HEK293T (cell line): ENCODE data around the gene CDT1.

Experiments
- ARNT ChIP-seq: fragments of 450-650 bp; IDR thresholded peaks from 2 replicates; pipeline ENCODE4 v1.6.1; 2017; ENCODE audit warnings: mild to moderate bottlenecking
- ELF4 ChIP-seq: fragments of 450-650 bp; IDR thresholded peaks from 2 replicates; pipeline ENCODE4 v1.6.1; 2017; ENCODE audit warnings: antibody characterized with exemption
- FOXK2 ChIP-seq: fragments of 450-650 bp; IDR thresholded peaks from 2 replicates; pipeline ENCODE4 v1.6.1; 2016; ENCODE audit warnings: mild to moderate bottlenecking
- FOXM1 ChIP-seq: fragments of 450-650 bp; IDR thresholded peaks from 2 replicates; pipeline ENCODE4 v1.6.1; 2017; ENCODE audit warnings: mild to moderate bottlenecking, borderline replicate concordance
- L3MBTL2 ChIP-seq: fragments of 450-650 bp; conservative IDR thresholded peaks from 2 replicates; pipeline ENCODE4 v1.6.1; 2016; ENCODE audit warnings: mild to moderate bottlenecking
- NFRKB ChIP-seq: fragments of 450-650 bp; IDR thresholded peaks from 2 replicates; pipeline ENCODE4 v1.6.1; 2016; ENCODE audit warnings: mild to moderate bottlenecking, moderate library complexity
- SUZ12 ChIP-seq: fragments of 450-650 bp; IDR thresholded peaks from 2 replicates; pipeline ENCODE4 v1.6.1; 2016; ENCODE audit warnings: mild to moderate bottlenecking
- ZNF384 ChIP-seq: fragments of 450-650 bp; IDR thresholded peaks from 2 replicates; pipeline ENCODE4 v1.6.1; 2016
- TF ChIP-seq, protein P1 (sequence below): fragments of 450-650 bp; IDR thresholded peaks from 2 replicates; pipeline ENCODE4 v1.6.1; 2016

DNA sequence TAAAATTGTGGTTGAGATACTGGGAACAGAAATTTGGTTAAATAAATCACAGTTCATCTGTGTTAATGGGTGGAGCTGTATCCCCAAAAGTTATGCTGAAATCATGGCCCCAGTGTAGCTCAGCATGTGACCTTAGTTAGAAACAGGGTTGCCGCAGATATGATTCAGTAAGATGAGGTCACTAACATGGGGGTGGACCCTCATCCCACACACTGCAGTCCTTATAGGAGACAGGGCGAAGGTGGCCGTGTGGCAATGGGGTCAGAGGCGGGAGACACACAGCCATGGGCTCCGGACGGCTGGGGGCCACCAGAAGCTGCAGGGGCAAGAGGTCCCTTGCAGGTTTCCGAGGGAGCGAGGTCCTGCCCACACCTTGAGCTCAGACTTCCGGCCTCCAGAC is 42.5 kb downstream of the CDT1 start:
- TF ChIP-seq ELF4: no peak
- TF ChIP-seq SUZ12: no peak
- no peak for TF ChIP-seq L3MBTL2
- no peak for TF ChIP-seq FOXM1
- TF ChIP-seq, protein P1, sequence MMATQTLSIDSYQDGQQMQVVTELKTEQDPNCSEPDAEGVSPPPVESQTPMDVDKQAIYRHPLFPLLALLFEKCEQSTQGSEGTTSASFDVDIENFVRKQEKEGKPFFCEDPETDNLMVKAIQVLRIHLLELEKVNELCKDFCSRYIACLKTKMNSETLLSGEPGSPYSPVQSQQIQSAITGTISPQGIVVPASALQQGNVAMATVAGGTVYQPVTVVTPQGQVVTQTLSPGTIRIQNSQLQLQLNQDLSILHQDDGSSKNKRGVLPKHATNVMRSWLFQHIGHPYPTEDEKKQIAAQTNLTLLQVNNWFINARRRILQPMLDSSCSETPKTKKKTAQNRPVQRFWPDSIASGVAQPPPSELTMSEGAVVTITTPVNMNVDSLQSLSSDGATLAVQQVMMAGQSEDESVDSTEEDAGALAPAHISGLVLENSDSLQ: no peak
- TF ChIP-seq FOXK2: no peak
- no peak for TF ChIP-seq ARNT
- no peak for TF ChIP-seq ZNF384
- TF ChIP-seq NFRKB: no peak
